RWPE2 (cell line): Measurements from ENCODE around the gene MNS1.

Experiments
- ATAC-seq: fragments of 200-7000 bp; cut with Tn5 transposase; 3 replicates; pipeline ENCODE4 v1.9.1; 2021; ENCODE audit warnings: low read depth
- DNase-seq: peaks from one replicate; pipeline ENCODE4 v3.0.0-alpha.2; 2020; ENCODE audit warnings: low spot score
- H3K27ac ChIP-seq: fragments of 450-650 bp; 2 replicates; pipeline ENCODE4 v1.5.1; 2017; ENCODE audit warnings: mild to moderate bottlenecking; ENCODE audit not compliant: poor library complexity, severe bottlenecking
- H3K27me3 ChIP-seq: fragments of 250-450 bp; sonication (Bioruptor Pico); 2 replicates; pipeline ENCODE4 v1.5.1; 2021; ENCODE audit warnings: mild to moderate bottlenecking, moderate library complexity; ENCODE audit not compliant: insufficient read depth, poor library complexity, severe bottlenecking
- H3K36me3 ChIP-seq: fragments of 250-450 bp; sonication (Bioruptor Pico); 2 replicates; pipeline ENCODE4 v1.5.1; 2020; ENCODE audit warnings: low read depth, mild to moderate bottlenecking, moderate library complexity
- H3K4me1 ChIP-seq: fragments of 250-450 bp; sonication (Bioruptor Pico); 2 replicates; pipeline ENCODE4 v1.5.1; 2021; ENCODE audit warnings: mild to moderate bottlenecking, moderate library complexity; ENCODE audit not compliant: insufficient read depth, poor library complexity, severe bottlenecking
- H3K4me3 ChIP-seq: fragments of 250-450 bp; sonication (Bioruptor Pico); 2 replicates; pipeline ENCODE4 v1.5.1; 2021; ENCODE audit warnings: mild to moderate bottlenecking, moderate library complexity; ENCODE audit not compliant: severe bottlenecking
- H3K9me3 ChIP-seq: fragments of 250-450 bp; sonication (Bioruptor Pico); 2 replicates; pipeline ENCODE4 v1.5.1; 2021; ENCODE audit warnings: mild to moderate bottlenecking, moderate library complexity; ENCODE audit not compliant: severe bottlenecking
- CTCF ChIP-seq: fragments of 450-650 bp; IDR thresholded peaks from one replicate; pipeline ENCODE4 v1.5.1; 2017; ENCODE audit warnings: mild to moderate bottlenecking, moderate library complexity; ENCODE audit not compliant: poor library complexity, severe bottlenecking

Gene MNS1

DNA sequence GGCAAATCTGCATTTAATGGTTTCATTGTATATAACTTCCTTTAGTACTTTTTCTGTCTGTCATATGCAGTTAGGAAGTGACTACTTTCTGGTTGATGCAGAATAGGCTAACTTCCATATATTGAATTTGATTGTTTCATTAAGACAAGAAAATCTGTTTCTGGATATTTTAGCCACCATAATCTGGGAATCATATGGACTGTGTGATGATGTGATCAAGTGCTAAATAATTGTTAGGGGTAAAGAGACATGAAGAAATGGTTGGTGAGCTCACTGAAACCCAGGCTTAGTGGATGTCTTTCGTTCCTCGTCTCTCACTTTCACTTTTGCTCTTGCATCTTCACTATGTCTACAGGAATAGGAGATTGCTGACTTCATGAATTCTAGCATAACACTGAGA is 3.5 kb upstream of the MNS1 start:
- no peak for DNase-seq
- peaks cover 4% of the 10 kb centered on the region for H3K27me3 ChIP-seq
- ATAC-seq = no peak
- H3K9me3 ChIP-seq = no peaks in the 10 kb centered on the region
- peaks cover 3% of the 10 kb centered on the region for H3K4me1 ChIP-seq
- H3K27ac ChIP-seq = no peak overlapping the region
- no peak for TF ChIP-seq CTCF
- no peak overlapping the region for H3K4me3 ChIP-seq
- H3K36me3 ChIP-seq = no peaks in the 10 kb centered on the region

DNA sequence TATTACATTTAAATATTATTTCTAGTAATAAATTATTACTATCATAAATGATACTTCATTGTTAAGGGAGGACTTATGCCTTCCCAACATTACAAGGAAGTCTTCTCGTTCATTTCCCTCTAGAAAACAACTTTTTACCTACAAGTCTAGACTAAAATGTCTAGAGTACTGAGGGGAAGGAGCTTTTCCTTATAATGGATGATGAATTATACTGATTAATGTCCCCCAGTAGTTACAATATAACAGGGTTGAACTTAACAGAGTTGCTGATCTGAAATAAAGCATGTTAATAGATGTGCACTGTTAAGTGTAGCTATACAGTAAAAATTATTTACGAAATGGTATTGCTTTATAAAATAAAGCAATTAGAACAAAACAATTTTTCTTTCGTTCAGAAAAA is 2.7 kb upstream of the MNS1 start:
- Histone ChIP-seq H3K4me1 (peaks cover 3% of the 10 kb centered on the region), H3K27ac (no peak overlapping the region), H3K4me3 (no peak overlapping the region), H3K27me3 (peaks cover 4% of the 10 kb centered on the region), H3K9me3 (no peaks in the 10 kb centered on the region), H3K36me3 (no peaks in the 10 kb centered on the region)
- DNase-seq (no peak), ATAC-seq (no peak)
- TF ChIP-seq CTCF = no peak

GRCh38 chr15:56460947-56461346 is 4.0 kb downstream of the MNS1 start:
- no peak for TF ChIP-seq CTCF
- no peaks in the 10 kb centered on the region for H3K27me3 ChIP-seq
- H3K4me3 ChIP-seq = no peak overlapping the region
- ATAC-seq = no peak
- no peak for DNase-seq
- no peaks in the 10 kb centered on the region for H3K36me3 ChIP-seq
- no peak overlapping the region for H3K27ac ChIP-seq
- peaks cover 3% of the 10 kb centered on the region for H3K4me1 ChIP-seq
- no peaks in the 10 kb centered on the region for H3K9me3 ChIP-seq

DNA sequence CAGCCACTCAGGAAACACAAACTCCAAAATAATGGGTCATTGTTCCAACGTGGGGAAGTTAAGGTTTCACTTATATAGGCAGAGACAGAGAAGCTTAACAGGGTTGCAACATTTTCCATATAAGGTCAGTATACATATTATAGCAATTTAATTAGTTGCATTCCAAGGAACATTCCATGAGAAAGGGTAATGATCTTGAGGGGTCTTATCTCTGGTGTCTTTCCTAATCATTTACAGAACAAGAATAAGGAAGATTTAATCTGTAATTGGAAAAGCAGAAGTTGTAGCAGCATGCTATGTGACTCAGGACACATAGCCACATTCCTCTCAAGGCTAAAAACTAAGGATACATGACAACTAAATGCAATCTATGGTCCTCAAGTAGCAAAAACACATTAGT is 4.9 kb downstream of the MNS1 start:
- Histone ChIP-seq H3K4me1 (peaks cover 3% of the 10 kb centered on the region), H3K36me3 (no peaks in the 10 kb centered on the region), H3K27me3 (no peaks in the 10 kb centered on the region), H3K9me3 (no peaks in the 10 kb centered on the region), H3K4me3 (no peak overlapping the region), H3K27ac (no peak overlapping the region)
- no peak for DNase-seq
- no peak for ATAC-seq
- TF ChIP-seq CTCF = no peak

- Histone ChIP-seq H3K27ac (no peak overlapping the region), H3K9me3 (no peaks in the 10 kb centered on the region), H3K27me3 (no peaks in the 10 kb centered on the region), H3K4me1 (peaks cover 2% of the 10 kb centered on the region), H3K36me3 (no peaks in the 10 kb centered on the region), H3K4me3 (no peak overlapping the region)
- TF ChIP-seq CTCF = no peak
- DNase-seq (no peak), ATAC-seq (no peak)
Measured at GRCh38 chr15:56459096-56459495, 5.8 kb downstream of the MNS1 start.
